PC-3 (cell line): Measurements from ENCODE around the gene THEMIS. TPM values are rescaled to one million over a fixed set of nuclear protein-coding genes. Genes with fewer than 3 reads are reported as not detected.

Experiments used
- ATAC-seq: fragments of 200-7000 bp; cut with Tn5 transposase; 2 replicates; pipeline ENCODE4 v1.9.1; 2020; ENCODE audit warnings: mild to moderate bottlenecking, moderate library complexity
- BruUV-seq: library from RNA; stranded (reverse); fragments of 400-500 nt; replicated peaks from 2 replicates; lab custom pipeline; 2021; lab: Mats Ljungman, UMichigan
- CTCF ChIA-PET: fragments of 300-600 bp; sonication (Branson Sonifier 250); formaldehyde crosslinking; loops from one replicate; lab custom pipeline; 2022; ENCODE audit warnings: antibody characterized with exemption; lab: Charles Lee
- POLR2A ChIA-PET: fragments of 300-600 bp; sonication (Branson Sonifier 250); formaldehyde crosslinking; loops from one replicate; lab custom pipeline; 2022; ENCODE audit warnings: antibody characterized with exemption; ENCODE audit not compliant: unreplicated experiment; lab: Charles Lee
- DNase-seq: peaks from one replicate; pipeline ENCODE4 v3.0.0-alpha.2; 2015
- H2AFZ ChIP-seq: fragments of 300-600 bp; sonication (generic); 2 replicates; pipeline ENCODE4 v1.6.0; 2016; ENCODE audit warnings: antibody characterized with exemption, low read length
- H3F3A ChIP-seq: fragments of 300-600 bp; sonication (generic); one replicate; pipeline ENCODE4 v1.6.0; 2017; ENCODE audit warnings: antibody characterized with exemption, low read length, control low read depth, mild to moderate bottlenecking; ENCODE audit not compliant: unreplicated experiment
- H3K27ac ChIP-seq: fragments of 300-600 bp; sonication (generic); 2 replicates; pipeline ENCODE4 v1.5.1; 2016; ENCODE audit warnings: mild to moderate bottlenecking, low read length
- H3K27me3 ChIP-seq: fragments of 300-600 bp; sonication (generic); 2 replicates; pipeline ENCODE4 v1.6.1; 2016; ENCODE audit warnings: low read length, mixed read lengths
- H3K36me3 ChIP-seq: fragments of 300-600 bp; sonication (generic); 2 replicates; pipeline ENCODE4 v1.6.1; 2016; ENCODE audit warnings: low read depth, mixed run types, low read length, mixed read lengths
- H3K4me1 ChIP-seq: fragments of 300-600 bp; sonication (generic); 2 replicates; pipeline ENCODE4 v1.5.1; 2016; ENCODE audit warnings: low read length; ENCODE audit not compliant: insufficient read depth
- H3K4me2 ChIP-seq: fragments of 300-600 bp; sonication (generic); 2 replicates; pipeline ENCODE4 v1.6.0; 2016; ENCODE audit warnings: low read length
- H3K4me3 ChIP-seq: fragments of 300-600 bp; sonication (generic); 2 replicates; pipeline ENCODE4 v1.5.1; 2016; ENCODE audit warnings: mild to moderate bottlenecking, low read length, mixed read lengths
- H3K79me2 ChIP-seq: fragments of 300-600 bp; sonication (generic); 2 replicates; pipeline ENCODE4 v1.6.1; 2017; ENCODE audit warnings: low read length, mixed read lengths
- H3K9ac ChIP-seq: fragments of 300-600 bp; sonication (generic); 2 replicates; pipeline ENCODE4 v1.6.0; 2016; ENCODE audit warnings: mild to moderate bottlenecking, low read length
- H3K9me2 ChIP-seq: fragments of 300-600 bp; sonication (generic); replicated peaks from 2 replicates; pipeline ENCODE4 v1.6.1; 2016; ENCODE audit warnings: mixed run types, low read length, mixed read lengths
- H3K9me3 ChIP-seq: fragments of 300-600 bp; sonication (generic); 2 replicates; pipeline ENCODE4 v1.6.1; 2016; ENCODE audit warnings: low read length, mixed read lengths
- H4K20me1 ChIP-seq: fragments of 300-600 bp; sonication (generic); 2 replicates; pipeline ENCODE4 v1.6.1; 2016; ENCODE audit warnings: low read length, mixed read lengths
- EZH2 ChIP-seq: fragments of 300-600 bp; sonication (generic); IDR thresholded peaks from one replicate; pipeline ENCODE4 v1.6.1; 2017; ENCODE audit warnings: antibody characterized with exemption, mild to moderate bottlenecking, low read length; ENCODE audit not compliant: unreplicated experiment
- EZH2phosphoT487 ChIP-seq: fragments of 300-600 bp; sonication (generic); IDR thresholded peaks from 2 replicates; pipeline ENCODE4 v1.6.1; 2018; ENCODE audit warnings: mild to moderate bottlenecking, antibody characterized with exemption, low read length, borderline replicate concordance
- intact Hi-C: fragments of 100-400 bp; cut with micrococcal nuclease; formaldehyde crosslinking; loops from 2 replicates; pipeline ENCODE4 v1.9.0; 2023
- total RNA-seq: library from RNA; depleted of rRNA; stranded (reverse); fragments of >200 nt; gene quantifications from 2 replicates; pipeline ENCODE4 v1.2.3, GENCODE V29; 2014
- TF ChIP-seq, protein P1 (sequence below): fragments of 300-600 bp; sonication (generic); conservative IDR thresholded peaks from 2 replicates; pipeline ENCODE4 v1.5.1; 2017; ENCODE audit warnings: antibody characterized with exemption, low read depth, mild to moderate bottlenecking, low read length

Gene THEMIS
- total RNA-seq, 1 experiment from 2014 or later: not detected

GRCh38 chr6:127732927-127733326, 167.9 kb downstream of the THEMIS start:
- no TSS peak for BruUV-seq
- Histone ChIP-seq H3K4me1 (no peaks in the 10 kb centered on the region), H3K4me2 (no peak overlapping the region), H3K9me3 (no peaks in the 10 kb centered on the region), H2AFZ (no peak overlapping the region), H3K79me2 (no peaks in the 10 kb centered on the region), H3K9ac (no peak overlapping the region), H3K36me3 (no peaks in the 10 kb centered on the region; the same call in 1 of the 2 replicates), H3F3A (no peaks in the 10 kb centered on the region), H3K27ac (no peak overlapping the region), H4K20me1 (no peaks in the 10 kb centered on the region), H3K9me2 (no peaks in the 10 kb centered on the region), H3K27me3 (peaks cover 35% of the 10 kb centered on the region), H3K4me3 (no peak overlapping the region)
- ChIA-PET CTCF (no interaction called here), POLR2A (interaction anchor here (0.6 kb wide), 1 partner anchor 151 kb away, joined by 4 read pairs; no protein-coding TSS in a partner anchor)
- TF ChIP-seq, protein P1, sequence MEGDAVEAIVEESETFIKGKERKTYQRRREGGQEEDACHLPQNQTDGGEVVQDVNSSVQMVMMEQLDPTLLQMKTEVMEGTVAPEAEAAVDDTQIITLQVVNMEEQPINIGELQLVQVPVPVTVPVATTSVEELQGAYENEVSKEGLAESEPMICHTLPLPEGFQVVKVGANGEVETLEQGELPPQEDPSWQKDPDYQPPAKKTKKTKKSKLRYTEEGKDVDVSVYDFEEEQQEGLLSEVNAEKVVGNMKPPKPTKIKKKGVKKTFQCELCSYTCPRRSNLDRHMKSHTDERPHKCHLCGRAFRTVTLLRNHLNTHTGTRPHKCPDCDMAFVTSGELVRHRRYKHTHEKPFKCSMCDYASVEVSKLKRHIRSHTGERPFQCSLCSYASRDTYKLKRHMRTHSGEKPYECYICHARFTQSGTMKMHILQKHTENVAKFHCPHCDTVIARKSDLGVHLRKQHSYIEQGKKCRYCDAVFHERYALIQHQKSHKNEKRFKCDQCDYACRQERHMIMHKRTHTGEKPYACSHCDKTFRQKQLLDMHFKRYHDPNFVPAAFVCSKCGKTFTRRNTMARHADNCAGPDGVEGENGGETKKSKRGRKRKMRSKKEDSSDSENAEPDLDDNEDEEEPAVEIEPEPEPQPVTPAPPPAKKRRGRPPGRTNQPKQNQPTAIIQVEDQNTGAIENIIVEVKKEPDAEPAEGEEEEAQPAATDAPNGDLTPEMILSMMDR: no peak
- no peak for TF ChIP-seq EZH2
- TF ChIP-seq EZH2phosphoT487: no peak
- intact Hi-C loops: loop anchor here (10.0 kb wide), 1 partner anchor 122 kb away; no protein-coding TSS in a partner anchor
- DNase-seq (no peak), ATAC-seq (no peak)

- Histone ChIP-seq H4K20me1 (no peaks in the 10 kb centered on the region), H3K4me1 (no peaks in the 10 kb centered on the region), H3K9me3 (no peaks in the 10 kb centered on the region), H3K79me2 (no peaks in the 10 kb centered on the region), H3K36me3 (no peaks in the 10 kb centered on the region), H3F3A (no peaks in the 10 kb centered on the region), H3K9ac (no peak overlapping the region), H3K9me2 (no peaks in the 10 kb centered on the region), H3K4me2 (no peak overlapping the region), H2AFZ (no peak overlapping the region), H3K27me3 (peaks cover 26% of the 10 kb centered on the region), H3K4me3 (no peak overlapping the region), H3K27ac (no peak overlapping the region)
- no TSS peak for BruUV-seq
- intact Hi-C loops: no loop called here
- ATAC-seq: no peak
- no peak for TF ChIP-seq EZH2
- TF ChIP-seq, protein P1: no peak
- ChIA-PET POLR2A (no interaction called here), CTCF (no interaction called here)
- no peak for DNase-seq
These were observed 173.5 kb downstream of the THEMIS start for GRCh38 chr6:127727260-127727953.

DNA sequence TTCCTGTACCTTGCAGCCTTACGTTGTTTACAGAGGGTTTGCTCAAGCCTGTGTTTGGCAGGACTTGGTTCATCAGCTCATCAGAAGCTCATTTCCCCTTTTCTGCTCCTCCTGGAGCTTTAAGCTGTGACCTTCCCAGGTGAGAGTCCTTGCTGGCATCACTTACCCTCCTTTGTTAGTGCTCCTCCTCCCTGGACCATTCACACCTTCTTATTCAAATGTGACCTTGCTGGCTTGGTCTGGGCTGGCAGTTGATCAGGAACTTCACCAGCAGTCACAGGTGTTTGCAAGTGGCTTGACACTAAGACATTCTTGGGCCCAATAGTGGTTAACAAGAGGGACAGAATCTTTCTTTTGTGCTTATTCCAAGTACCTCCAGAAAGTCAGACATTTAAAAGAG, 175.0 kb downstream of the THEMIS start:
- Histone ChIP-seq H3K4me3 (no peak overlapping the region), H3K27ac (no peak overlapping the region), H3K27me3 (peaks cover 21% of the 10 kb centered on the region), H3K9me3 (no peaks in the 10 kb centered on the region), H4K20me1 (no peaks in the 10 kb centered on the region), H3K9me2 (no peaks in the 10 kb centered on the region), H3F3A (no peaks in the 10 kb centered on the region), H3K4me1 (no peaks in the 10 kb centered on the region), H3K4me2 (no peak overlapping the region), H2AFZ (no peak overlapping the region), H3K36me3 (no peaks in the 10 kb centered on the region), H3K79me2 (no peaks in the 10 kb centered on the region), H3K9ac (no peak overlapping the region)
- ChIA-PET POLR2A (no interaction called here), CTCF (no interaction called here)
- intact Hi-C loops: no loop called here
- BruUV-seq: no TSS peak
- ATAC-seq (no peak), DNase-seq (no peak)
- TF ChIP-seq EZH2 (no peak), EZH2phosphoT487 (no peak)
- TF ChIP-seq, protein P1: no peak
